Activated naive CD4-positive, alpha-beta T cell treated with anti-CD3 and anti-CD28 coated beads, Interleukin-2, amount 10 ng/mL, durations not matched to agents 7 days and 5 days (primary cell): ENCODE measurements around the gene DPH1.

Experiments
- CTCF ChIA-PET: fragments of 350-600 bp; sonication (Branson Sonifier 250); formaldehyde crosslinking; loops from one replicate; lab custom pipeline; 2021; ENCODE audit warnings: antibody characterized with exemption; lab: Charles Lee
- DNase-seq: peaks from one replicate; pipeline ENCODE4 v3.0.0-alpha.2; 2020
- H3K27ac Mint-ChIP-seq: one replicate; pipeline ENCODE4 v1.8.0; 2021; ENCODE audit warnings: mild to moderate bottlenecking, moderate library complexity, mixed read lengths
- H3K27me3 Mint-ChIP-seq: one replicate; pipeline ENCODE4 v1.8.0; 2021; ENCODE audit warnings: mild to moderate bottlenecking, mixed read lengths
- H3K36me3 Mint-ChIP-seq: one replicate; pipeline ENCODE4 v1.8.0; 2021; ENCODE audit warnings: mixed read lengths
- H3K4me1 Mint-ChIP-seq: one replicate; pipeline ENCODE4 v1.8.0; 2021; ENCODE audit warnings: mixed read lengths
- H3K4me3 Mint-ChIP-seq: one replicate; pipeline ENCODE4 v1.8.0; 2021; ENCODE audit warnings: mild to moderate bottlenecking, moderate library complexity, mixed read lengths
- H3K9me3 Mint-ChIP-seq: one replicate; pipeline ENCODE4 v1.8.0; 2021; ENCODE audit warnings: mixed read lengths

Gene DPH1

DNA sequence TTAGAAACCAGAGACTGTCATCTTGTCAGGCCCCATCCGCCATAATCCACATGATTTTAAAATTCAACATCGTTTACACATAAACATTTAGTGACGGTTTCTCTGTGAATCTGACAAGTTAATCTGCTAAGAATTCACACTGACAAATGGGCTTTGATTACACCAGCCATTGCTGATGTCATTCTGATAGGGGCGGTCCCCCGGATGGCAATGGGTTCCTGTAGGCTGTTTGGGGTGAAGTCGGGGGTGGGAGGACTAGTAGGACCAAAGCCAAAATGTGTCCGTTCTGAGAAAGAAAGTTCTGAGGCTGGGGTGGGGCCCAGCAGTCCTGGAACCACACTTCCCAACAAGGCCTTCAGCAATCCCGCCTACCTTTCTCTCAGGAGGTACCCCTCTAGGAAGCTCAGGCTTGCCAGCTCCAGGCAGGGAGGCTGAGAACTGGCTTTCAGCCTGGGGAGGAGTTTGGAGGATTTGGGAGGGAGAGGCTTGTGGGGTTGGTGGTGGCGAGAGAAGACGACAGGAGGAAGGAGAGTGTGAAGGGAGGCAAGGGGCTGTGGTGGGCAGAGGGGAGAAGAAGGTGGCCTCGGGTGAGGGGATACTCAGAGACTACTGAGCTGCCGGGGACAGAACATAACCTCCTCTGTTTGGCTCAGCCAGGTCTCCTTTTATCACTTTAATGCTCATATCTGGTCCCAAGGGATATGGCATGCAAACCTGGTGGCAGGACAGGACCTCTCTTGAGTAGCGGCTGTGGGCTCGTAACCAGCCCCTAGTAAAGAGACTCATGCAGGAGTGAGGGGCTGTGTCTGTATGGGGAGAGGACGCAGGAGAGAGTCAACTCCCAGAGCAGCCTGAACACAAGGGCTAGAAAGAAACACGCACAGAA is 33.6 kb downstream of the DPH1 start:
- H3K4me1 Mint-ChIP-seq, result peaks cover 43% of the 10 kb centered on the region
- DNase-seq, result no peak

GRCh38 chr17:2064147-2064489 is 34.2 kb downstream of the DPH1 start:
- H3K4me1 Mint-ChIP-seq, result peaks cover 49% of the 10 kb centered on the region
- H3K27me3 Mint-ChIP-seq, result peaks cover 5% of the 10 kb centered on the region
- no peak overlapping the region for H3K27ac Mint-ChIP-seq
- H3K36me3 Mint-ChIP-seq, result peaks cover 73% of the 10 kb centered on the region
- H3K4me3 Mint-ChIP-seq, result no peak overlapping the region
- H3K9me3 Mint-ChIP-seq, result no peaks in the 10 kb centered on the region
- no peak for DNase-seq
- CTCF ChIA-PET, result interaction anchor here (0.7 to 6.3 kb wide), 8 partner anchors 18 to 220 kb away, joined by 3 to 45 read pairs (median 6); no protein-coding TSS in a partner anchor

More for the DNA sequence above, 33.6 kb downstream of the DPH1 start:
- peaks cover 67% of the 10 kb centered on the region for H3K36me3 Mint-ChIP-seq
- no peak overlapping the region for H3K4me3 Mint-ChIP-seq
- CTCF ChIA-PET, result interaction anchor here (0.7 to 6.3 kb wide), 7 partner anchors 18 to 221 kb away, joined by 3 to 45 read pairs (median 4); no protein-coding TSS in a partner anchor
- no peaks in the 10 kb centered on the region for H3K9me3 Mint-ChIP-seq
- peaks cover 9% of the 10 kb centered on the region for H3K27me3 Mint-ChIP-seq
- H3K27ac Mint-ChIP-seq, result peak overlapping the region; percentile 64

GRCh38 chr17:2064520-2064971 is 34.6 kb downstream of the DPH1 start:
- CTCF ChIA-PET, result interaction anchor here (0.7 to 6.3 kb wide), 12 partner anchors 10 to 220 kb away, joined by 3 to 45 read pairs (median 4); no protein-coding TSS in a partner anchor
- no peak for DNase-seq
- Mint-ChIP-seq H3K9me3 (no peaks in the 10 kb centered on the region), H3K27ac (peak overlapping the region; percentile 29), H3K4me1 (peaks cover 49% of the 10 kb centered on the region), H3K4me3 (no peak overlapping the region), H3K36me3 (peaks cover 72% of the 10 kb centered on the region), H3K27me3 (peaks cover under 1% of the 10 kb centered on the region)

GRCh38 chr17:2064980-2065785 is 35.2 kb downstream of the DPH1 start:
- peak; percentile 78 for DNase-seq
- peak overlapping the region; percentile 52 for H3K27ac Mint-ChIP-seq
- peaks cover 75% of the 10 kb centered on the region for H3K36me3 Mint-ChIP-seq
- no peak overlapping the region for H3K4me3 Mint-ChIP-seq
- peaks cover 51% of the 10 kb centered on the region for H3K4me1 Mint-ChIP-seq
- H3K27me3 Mint-ChIP-seq, result no peaks in the 10 kb centered on the region
- CTCF ChIA-PET, result interaction anchor here (1.0 to 6.3 kb wide), 17 partner anchors 9 to 219 kb away, joined by 3 to 45 read pairs (median 4); partner anchors contain the start of gene HIC1
- H3K9me3 Mint-ChIP-seq, result no peaks in the 10 kb centered on the region

DNA sequence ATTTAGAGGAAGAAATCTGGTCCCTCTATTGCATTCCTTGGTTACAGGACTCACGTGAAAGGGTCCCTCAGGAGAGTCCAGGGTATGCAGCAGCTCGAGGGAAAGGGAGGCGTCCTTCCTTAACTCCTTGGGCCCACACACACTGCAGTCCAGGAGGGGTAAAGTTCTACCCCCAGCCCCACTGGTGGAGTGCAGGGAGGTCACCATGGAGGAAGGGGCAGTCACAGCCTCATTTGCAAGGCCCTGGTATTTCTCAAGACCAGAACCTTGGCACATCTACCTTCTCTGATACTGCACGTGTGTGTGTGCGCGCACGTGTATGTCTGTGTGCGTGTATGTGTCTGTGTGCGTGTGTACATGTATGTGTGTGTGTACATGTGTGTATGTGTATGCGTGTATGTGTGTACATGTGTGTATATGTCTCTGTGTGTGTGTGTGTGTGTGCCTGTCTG is 36.0 kb downstream of the DPH1 start:
- Mint-ChIP-seq H3K27me3 (no peaks in the 10 kb centered on the region), H3K4me1 (peaks cover 51% of the 10 kb centered on the region), H3K27ac (peak overlapping the region; percentile 39), H3K36me3 (peaks cover 73% of the 10 kb centered on the region), H3K9me3 (no peaks in the 10 kb centered on the region), H3K4me3 (no peak overlapping the region)
- CTCF ChIA-PET, result interaction anchor here (0.7 to 6.3 kb wide), 17 partner anchors 7 to 219 kb away, joined by 3 to 45 read pairs (median 4); partner anchors contain the start of gene HIC1
- no peak for DNase-seq

GRCh38 chr17:2067048-2067561 is 37.2 kb downstream of the DPH1 start:
- CTCF ChIA-PET, result interaction anchor here (0.9 to 6.3 kb wide), 8 partner anchors 9 to 216 kb away, joined by 3 to 45 read pairs (median 5); no protein-coding TSS in a partner anchor
- Mint-ChIP-seq H3K27ac (no peak overlapping the region), H3K36me3 (peaks cover 73% of the 10 kb centered on the region)

GRCh38 chr17:2067608-2068024 is 37.7 kb downstream of the DPH1 start:
- Mint-ChIP-seq H3K27me3 (no peaks in the 10 kb centered on the region), H3K4me1 (peaks cover 58% of the 10 kb centered on the region), H3K4me3 (no peak overlapping the region), H3K36me3 (peaks cover 73% of the 10 kb centered on the region), H3K9me3 (no peaks in the 10 kb centered on the region), H3K27ac (no peak overlapping the region)
- CTCF ChIA-PET, result interaction anchor here (0.9 to 6.3 kb wide), 8 partner anchors 9 to 215 kb away, joined by 3 to 40 read pairs (median 4); no protein-coding TSS in a partner anchor
- DNase-seq, result no peak

More at GRCh38 chr17:2067048-2067561, 37.2 kb downstream of the DPH1 start:
- DNase-seq, result no peak
- Mint-ChIP-seq H3K9me3 (no peaks in the 10 kb centered on the region), H3K4me3 (no peak overlapping the region), H3K4me1 (peaks cover 58% of the 10 kb centered on the region), H3K27me3 (no peaks in the 10 kb centered on the region)

DNA sequence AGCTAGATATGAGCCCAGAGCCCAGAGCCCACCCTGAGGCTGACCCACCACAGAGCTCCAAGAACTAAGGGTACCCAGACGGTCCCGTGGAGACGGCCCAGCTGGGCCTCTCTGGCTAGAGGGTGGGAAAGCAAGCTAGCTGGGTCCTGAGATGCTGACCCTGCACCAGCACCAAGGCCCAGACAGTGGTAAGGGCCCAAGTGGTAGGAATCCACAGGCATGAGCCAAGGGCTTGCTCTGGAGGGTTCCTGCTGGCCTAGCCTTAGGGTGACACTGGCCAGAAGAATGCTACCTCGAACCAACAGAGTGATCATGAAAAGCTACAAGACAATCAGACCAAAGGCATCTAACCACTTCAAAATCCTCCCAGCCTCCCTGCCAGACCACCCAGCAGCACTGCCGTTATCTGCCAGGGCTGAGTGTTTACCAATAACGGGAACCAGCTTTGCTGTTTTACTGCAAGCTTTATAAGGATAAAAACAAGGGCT is 38.1 kb downstream of the DPH1 start:
- no peak for DNase-seq
- no peak overlapping the region for H3K4me3 Mint-ChIP-seq
- no peaks in the 10 kb centered on the region for H3K27me3 Mint-ChIP-seq
- no peak overlapping the region for H3K27ac Mint-ChIP-seq
- H3K4me1 Mint-ChIP-seq, result peaks cover 60% of the 10 kb centered on the region
- H3K36me3 Mint-ChIP-seq, result peaks cover 72% of the 10 kb centered on the region
- CTCF ChIA-PET, result interaction anchor here (1.1 to 6.3 kb wide), 6 partner anchors 12 to 177 kb away, joined by 3 to 40 read pairs (median 5); no protein-coding TSS in a partner anchor
- no peaks in the 10 kb centered on the region for H3K9me3 Mint-ChIP-seq

- Mint-ChIP-seq H3K27ac (no peak overlapping the region), H3K9me3 (no peaks in the 10 kb centered on the region), H3K4me1 (peaks cover 60% of the 10 kb centered on the region), H3K27me3 (no peaks in the 10 kb centered on the region), H3K36me3 (peaks cover 69% of the 10 kb centered on the region), H3K4me3 (no peak overlapping the region)
- CTCF ChIA-PET, result interaction anchor here (1.0 to 6.3 kb wide), 8 partner anchors 12 to 176 kb away, joined by 3 to 40 read pairs (median 4); no protein-coding TSS in a partner anchor
- DNase-seq, result no peak
These were observed 38.6 kb downstream of the DPH1 start for GRCh38 chr17:2068519-2069051.

DNA sequence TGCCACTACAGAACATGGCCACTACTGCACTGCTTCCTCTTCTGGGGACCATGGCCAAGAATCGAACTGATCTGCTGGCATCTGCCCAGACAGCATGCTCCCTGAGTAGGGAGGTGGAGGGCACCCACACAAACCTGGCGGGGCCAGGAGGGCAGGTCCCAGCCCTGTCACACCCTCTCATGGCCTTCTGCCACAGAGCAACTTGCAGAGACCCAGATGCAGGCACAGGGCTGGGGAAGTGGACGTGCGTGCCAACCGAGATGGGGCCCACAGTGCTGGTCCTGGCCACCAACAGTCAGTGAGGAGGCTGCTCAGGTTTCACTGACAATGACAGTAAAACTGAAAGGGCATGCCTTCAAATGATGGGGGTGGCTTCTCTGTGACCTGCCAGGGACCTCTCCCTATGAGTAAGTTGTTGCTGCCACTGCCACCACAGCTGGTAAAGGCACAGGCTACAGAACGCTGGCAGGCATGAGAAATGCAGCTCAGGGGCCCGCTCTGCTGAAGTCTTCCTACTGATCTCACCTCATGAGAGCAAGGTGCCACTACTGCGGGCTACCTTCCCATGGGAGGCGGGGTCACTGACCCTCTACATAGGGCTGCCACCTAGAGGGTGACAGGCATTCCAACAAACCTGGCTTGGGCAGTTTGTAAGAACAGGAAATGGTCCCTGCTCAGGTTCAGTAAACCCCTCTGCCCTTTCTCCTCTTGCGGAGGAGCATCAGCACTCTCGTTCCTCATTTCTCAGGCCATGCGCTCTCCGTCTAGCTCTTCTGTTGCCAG is 40.5 kb downstream of the DPH1 start:
- H3K27me3 Mint-ChIP-seq, result no peaks in the 10 kb centered on the region
- peaks cover 61% of the 10 kb centered on the region for H3K36me3 Mint-ChIP-seq

GRCh38 chr17:2071024-2071385 is 41.1 kb downstream of the DPH1 start:
- H3K4me1 Mint-ChIP-seq, result peaks cover 63% of the 10 kb centered on the region
- H3K36me3 Mint-ChIP-seq, result peaks cover 58% of the 10 kb centered on the region
- H3K27me3 Mint-ChIP-seq, result no peaks in the 10 kb centered on the region
- H3K4me3 Mint-ChIP-seq, result no peak overlapping the region
- no peak for DNase-seq
- no peaks in the 10 kb centered on the region for H3K9me3 Mint-ChIP-seq
- CTCF ChIA-PET, result interaction anchor here (1.0 to 2.8 kb wide), 6 partner anchors 11 to 212 kb away, joined by 3 to 17 read pairs (median 4); no protein-coding TSS in a partner anchor
- peak overlapping the region; percentile 82 for H3K27ac Mint-ChIP-seq

More for the DNA sequence above, 40.5 kb downstream of the DPH1 start:
- peaks cover 61% of the 10 kb centered on the region for H3K4me1 Mint-ChIP-seq
- DNase-seq, result peak; percentile 73
- peak overlapping the region; percentile 82 for H3K27ac Mint-ChIP-seq
- no peak overlapping the region for H3K4me3 Mint-ChIP-seq
- CTCF ChIA-PET, result interaction anchor here (1.0 to 2.8 kb wide), 9 partner anchors 12 to 213 kb away, joined by 3 to 17 read pairs (median 4); no protein-coding TSS in a partner anchor
- no peaks in the 10 kb centered on the region for H3K9me3 Mint-ChIP-seq
